H9 (cell line): ENCODE measurements around the gene REXO4. TPM values are rescaled to one million over a fixed set of nuclear protein-coding genes. Genes with fewer than 3 reads are reported as not detected.
A peak's percentile ranks its signal among the peaks of the same experiment; 100 is the strongest.

Source experiments
- DNase-seq: peaks from one replicate; pipeline ENCODE4 v3.0.0-alpha.2; 2017
- H2AFZ ChIP-seq: one replicate; pipeline ENCODE4 v1.6.1; 2013; ENCODE audit warnings: mild to moderate bottlenecking, low read length, control low read depth, moderate library complexity
- H2AK5ac ChIP-seq: 2 replicates; pipeline ENCODE4 v1.6.1; 2013; ENCODE audit warnings: low read length, control low read depth, mixed read lengths; ENCODE audit not compliant: insufficient read length
- H2BK120ac ChIP-seq: one replicate; pipeline ENCODE4 v1.6.1; 2013; ENCODE audit warnings: low read depth, mild to moderate bottlenecking, low read length, control low read depth, inconsistent platforms; ENCODE audit not compliant: poor library complexity, severe bottlenecking
- H2BK12ac ChIP-seq: 2 replicates; pipeline ENCODE4 v1.6.1; 2013; ENCODE audit warnings: low read length, control low read depth, mixed read lengths, low read depth; ENCODE audit not compliant: insufficient read length
- H2BK15ac ChIP-seq: 2 replicates; pipeline ENCODE4 v1.6.1; 2013; ENCODE audit warnings: low read depth, low read length, control low read depth
- H2BK20ac ChIP-seq: one replicate; pipeline ENCODE4 v1.6.1; 2013; ENCODE audit warnings: low read depth, mild to moderate bottlenecking, low read length, control low read depth, inconsistent platforms; ENCODE audit not compliant: poor library complexity, severe bottlenecking
- H2BK5ac ChIP-seq: 2 replicates; pipeline ENCODE4 v1.6.1; 2013; ENCODE audit warnings: low read length, control low read depth, mixed read lengths; ENCODE audit not compliant: insufficient read length
- H3K14ac ChIP-seq: 2 replicates; pipeline ENCODE4 v1.6.1; 2013; ENCODE audit warnings: low read length, control low read depth; ENCODE audit not compliant: insufficient read depth
- H3K18ac ChIP-seq: 2 replicates; pipeline ENCODE4 v1.6.1; 2013; ENCODE audit warnings: low read depth, mild to moderate bottlenecking, mixed read lengths, low read length, control low read depth; ENCODE audit not compliant: insufficient read length
- H3K23ac ChIP-seq: 2 replicates; pipeline ENCODE4 v1.6.1; 2013; ENCODE audit warnings: low read length, control low read depth, mixed read lengths, low read depth; ENCODE audit not compliant: insufficient read length
- H3K23me2 ChIP-seq: 2 replicates; pipeline ENCODE4 v1.6.1; 2013; ENCODE audit warnings: low read depth, mild to moderate bottlenecking, mixed read lengths, low read length, control low read depth; ENCODE audit not compliant: insufficient read length, poor library complexity, severe bottlenecking
- H3K27ac ChIP-seq: 2 replicates; pipeline ENCODE4 v1.5.1; 2013; ENCODE audit warnings: low read length, control low read depth, mixed read lengths, low read depth; ENCODE audit not compliant: insufficient read length
- H3K27me3 ChIP-seq: 2 replicates; pipeline ENCODE4 v1.6.1; 2013; ENCODE audit warnings: low read length, control low read depth, inconsistent platforms; ENCODE audit not compliant: insufficient read depth
- H3K4ac ChIP-seq: 2 replicates; pipeline ENCODE4 v1.6.1; 2013; ENCODE audit warnings: low read depth, mild to moderate bottlenecking, control low read depth, inconsistent platforms, low read length, moderate library complexity
- H3K4me1 ChIP-seq: 2 replicates; pipeline ENCODE4 v1.6.1; 2013; ENCODE audit warnings: low read length, control low read depth, inconsistent platforms; ENCODE audit not compliant: insufficient read depth
- H3K4me2 ChIP-seq: 2 replicates; pipeline ENCODE4 v1.6.1; 2013; ENCODE audit warnings: low read length, control low read depth, mixed read lengths; ENCODE audit not compliant: insufficient read length, insufficient read depth
- H3K56ac ChIP-seq: 2 replicates; pipeline ENCODE4 v1.6.1; 2013; ENCODE audit warnings: low read depth, mild to moderate bottlenecking, mixed read lengths, low read length, control low read depth; ENCODE audit not compliant: insufficient read length
- H3K79me1 ChIP-seq: 2 replicates; pipeline ENCODE4 v1.6.1; 2013; ENCODE audit warnings: low read depth, mild to moderate bottlenecking, moderate library complexity, low read length, control low read depth, inconsistent platforms; ENCODE audit not compliant: insufficient read depth, poor library complexity, severe bottlenecking
- H3K79me2 ChIP-seq: 2 replicates; pipeline ENCODE4 v1.6.1; 2013; ENCODE audit warnings: low read length, control low read depth, inconsistent platforms; ENCODE audit not compliant: insufficient read depth
- H3K9ac ChIP-seq: 2 replicates; pipeline ENCODE4 v1.6.1; 2013; ENCODE audit warnings: low read length, control low read depth, mixed read lengths; ENCODE audit not compliant: insufficient read length; ENCODE audit errors: extremely low read depth
- H3K9me3 ChIP-seq: one replicate; pipeline ENCODE4 v1.6.1; 2013; ENCODE audit warnings: low read depth, low read length, inconsistent platforms; ENCODE audit not compliant: control insufficient read depth
- H3T11ph ChIP-seq: one replicate; pipeline ENCODE4 v1.6.1; 2013; ENCODE audit warnings: mild to moderate bottlenecking, low read length, control low read depth, inconsistent platforms
- H4K20me1 ChIP-seq: one replicate; pipeline ENCODE4 v1.6.1; 2013; ENCODE audit not compliant: control insufficient read depth, insufficient read length, insufficient read depth
- H4K5ac ChIP-seq: 2 replicates; pipeline ENCODE4 v1.6.1; 2013; ENCODE audit warnings: low read depth, mild to moderate bottlenecking, mixed read lengths, low read length, control low read depth; ENCODE audit not compliant: insufficient read length
- H4K8ac ChIP-seq: replicated peaks from 2 replicates; pipeline ENCODE4 v1.6.1; 2013; ENCODE audit warnings: low read length, control low read depth, mixed read lengths, low read depth; ENCODE audit not compliant: insufficient read length
- H4K91ac ChIP-seq: 2 replicates; pipeline ENCODE4 v1.6.1; 2013; ENCODE audit warnings: low read depth, mild to moderate bottlenecking, moderate library complexity, mixed read lengths, low read length, control low read depth; ENCODE audit not compliant: insufficient read length
- H3K27ac Mint-ChIP-seq, 3 experiments: 2 replicates in 2 of 3; 3 replicates in 1 of 3; pipeline ENCODE4 v1.8.0; 2020 to 2021; ENCODE audit warnings: mixed read lengths in 3 of 3, mild to moderate bottlenecking in 1 of 3, moderate library complexity in 1 of 3
- H3K27me3 Mint-ChIP-seq: 2 replicates; pipeline ENCODE4 v1.8.0; 2021; ENCODE audit warnings: low read depth, mild to moderate bottlenecking, moderate library complexity, mixed read lengths
- H3K36me3 Mint-ChIP-seq, 3 experiments: 2 replicates in 2 of 3; 3 replicates in 1 of 3; pipeline ENCODE4 v1.8.0; 2020 to 2021; ENCODE audit warnings: low read depth in 3 of 3, mixed read lengths in 3 of 3; ENCODE audit not compliant: insufficient read depth in 1 of 3
- H3K4me1 Mint-ChIP-seq, 2 experiments: 2 replicates each; pipeline ENCODE4 v1.8.0; 2020; ENCODE audit warnings: mixed read lengths in 2 of 2
- H3K4me3 Mint-ChIP-seq, 2 experiments: 2 replicates in 1 of 2; 3 replicates in 1 of 2; pipeline ENCODE4 v1.8.0; 2020 to 2021; ENCODE audit warnings: mild to moderate bottlenecking in 2 of 2, mixed read lengths in 2 of 2, moderate library complexity in 1 of 2
- H3K9me3 Mint-ChIP-seq, 2 experiments: 2 replicates in 1 of 2; 3 replicates in 1 of 2; pipeline ENCODE4 v1.8.0; 2020; ENCODE audit warnings: mild to moderate bottlenecking in 2 of 2, mixed read lengths in 2 of 2, moderate library complexity in 1 of 2
- CTCF ChIP-seq: fragments of 200-600 bp; sonication (generic); conservative IDR thresholded peaks from 3 replicates; pipeline ENCODE4 v1.8.0; 2021; ENCODE audit warnings: antibody characterized with exemption, mild to moderate bottlenecking
- WGBS: extraction: QIAGEN DNeasy Blood & Tissue Kit; methylation state at CpG from one replicate; pipeline ENCODE4 v1.1.7; 2013; ENCODE audit warnings: missing lambda C conversion rate, low lambda C conversion rate, mixed read lengths; ENCODE audit not compliant: insufficient read length; ENCODE audit errors: extremely low coverage; 5-methylcytosine and 5-hydroxymethylcytosine counted together
- total RNA-seq: library from RNA; stranded (reverse); gene quantifications from 2 replicates; pipeline ENCODE4 v1.2.1, GENCODE V29; 2021

REXO4 gene
- total RNA-seq, 1 experiment from 2014 or later, result 35.2 TPM

DNA sequence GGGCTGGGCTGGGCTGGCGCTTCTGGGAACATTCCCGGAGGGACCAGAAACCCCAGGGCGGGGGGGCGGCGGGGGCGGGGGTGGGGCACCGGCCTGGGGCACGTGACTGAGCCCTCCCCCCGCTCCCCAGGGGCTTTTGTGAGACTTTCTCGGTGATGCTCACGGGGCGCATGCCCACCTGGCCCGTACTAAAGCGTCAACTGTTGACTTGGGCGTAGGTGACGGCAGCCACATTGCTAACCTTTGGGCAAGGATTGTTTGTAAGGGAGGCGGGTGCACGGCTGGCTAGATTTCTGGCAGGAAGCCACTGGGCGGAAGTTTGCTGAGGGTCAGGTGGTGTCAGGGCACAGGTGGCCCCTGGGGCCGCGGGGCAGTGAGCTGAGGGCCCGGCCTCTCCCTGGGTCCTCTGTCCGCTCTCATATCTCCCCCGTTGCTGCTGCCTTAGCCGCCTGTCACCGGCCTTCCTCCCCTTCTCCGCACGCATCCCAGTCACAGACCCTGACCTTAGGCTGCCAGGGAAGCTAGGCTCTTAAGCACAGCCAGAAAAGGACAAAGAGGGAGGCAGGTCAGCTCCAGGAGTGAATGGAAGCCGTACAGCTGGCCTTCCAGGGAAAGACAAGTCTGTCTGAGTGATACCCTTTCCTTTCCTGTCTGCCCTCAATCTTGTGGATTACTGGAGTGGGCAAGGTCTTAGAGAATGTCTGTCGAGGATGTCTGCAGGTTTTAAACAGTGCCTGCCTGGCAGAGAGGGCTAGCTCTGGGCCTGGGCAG, 42.8 kb upstream of the REXO4 start:
- Mint-ChIP-seq H3K27me3 (peaks cover 7% of the 10 kb centered on the region; the same call in 1 of the 2 replicates), H3K4me1 (peaks cover 18 to 33% of the 10 kb centered on the region in 2 experiments), H3K27ac (peak overlapping the region; percentile 90 to 97 (median 96); a peak in 6 of 7 replicates), H3K36me3 (peaks cover 0 to 12% (median 3%) of the 10 kb centered on the region in 3 experiments; a peak in 4 of 7 replicates), H3K9me3 (no peaks in the 10 kb centered on the region; a peak in 1 of 5 replicates), H3K4me3 (peak overlapping the region; percentile 84 to 92)
- no peak overlapping the region for H4K5ac ChIP-seq
- no peak overlapping the region for H3K56ac ChIP-seq
- no peaks in the 10 kb centered on the region for H3K27me3 ChIP-seq
- no peak overlapping the region for H2BK120ac ChIP-seq
- no peak overlapping the region for H3T11ph ChIP-seq
- H3K4me1 ChIP-seq, result peaks cover 7% of the 10 kb centered on the region; the same call in 1 of the 2 replicates
- H3K79me2 ChIP-seq, result no peaks in the 10 kb centered on the region
- peaks cover 13% of the 10 kb centered on the region for H3K23me2 ChIP-seq
- no peaks in the 10 kb centered on the region for H3K9me3 ChIP-seq
- no peak for TF ChIP-seq CTCF
- no peak overlapping the region for H3K4ac ChIP-seq
- H4K91ac ChIP-seq, result no peak overlapping the region
- no peak overlapping the region for H3K14ac ChIP-seq
- no peaks in the 10 kb centered on the region for H3K79me1 ChIP-seq
- H3K23ac ChIP-seq, result no peak overlapping the region
- WGBS, result no CpG with 5 or more reads among the region's 30 CpGs
- H3K4me2 ChIP-seq, result peak overlapping the region; percentile 53
- H2AFZ ChIP-seq, result no peak overlapping the region
- DNase-seq, result peak; percentile 82
- no peak overlapping the region for H3K27ac ChIP-seq
- H3K18ac ChIP-seq, result no peak overlapping the region
- H2BK12ac ChIP-seq, result no peak overlapping the region
- H2BK5ac ChIP-seq, result no peak overlapping the region
- H2BK20ac ChIP-seq, result no peak overlapping the region
- no peak overlapping the region for H4K8ac ChIP-seq
- H4K20me1 ChIP-seq, result peaks cover 2% of the 10 kb centered on the region
- no peak overlapping the region for H2AK5ac ChIP-seq
- peak overlapping the region; percentile 52 for H3K9ac ChIP-seq
- H2BK15ac ChIP-seq, result no peak overlapping the region
